ENCODE results near the gene AVL9. TPM values are rescaled to one million over a fixed set of nuclear protein-coding genes. Genes with fewer than 3 reads are reported as not detected.
A peak's percentile ranks its signal among the peaks of the same experiment; 100 is the strongest.

AVL9 gene
- total and polyA plus RNA-seq, 2 of the 13 experiments (the other 11 are each of a cell fraction or from before 2014, with no cell fraction given), result 29.9 to 48.0 TPM

DNA sequence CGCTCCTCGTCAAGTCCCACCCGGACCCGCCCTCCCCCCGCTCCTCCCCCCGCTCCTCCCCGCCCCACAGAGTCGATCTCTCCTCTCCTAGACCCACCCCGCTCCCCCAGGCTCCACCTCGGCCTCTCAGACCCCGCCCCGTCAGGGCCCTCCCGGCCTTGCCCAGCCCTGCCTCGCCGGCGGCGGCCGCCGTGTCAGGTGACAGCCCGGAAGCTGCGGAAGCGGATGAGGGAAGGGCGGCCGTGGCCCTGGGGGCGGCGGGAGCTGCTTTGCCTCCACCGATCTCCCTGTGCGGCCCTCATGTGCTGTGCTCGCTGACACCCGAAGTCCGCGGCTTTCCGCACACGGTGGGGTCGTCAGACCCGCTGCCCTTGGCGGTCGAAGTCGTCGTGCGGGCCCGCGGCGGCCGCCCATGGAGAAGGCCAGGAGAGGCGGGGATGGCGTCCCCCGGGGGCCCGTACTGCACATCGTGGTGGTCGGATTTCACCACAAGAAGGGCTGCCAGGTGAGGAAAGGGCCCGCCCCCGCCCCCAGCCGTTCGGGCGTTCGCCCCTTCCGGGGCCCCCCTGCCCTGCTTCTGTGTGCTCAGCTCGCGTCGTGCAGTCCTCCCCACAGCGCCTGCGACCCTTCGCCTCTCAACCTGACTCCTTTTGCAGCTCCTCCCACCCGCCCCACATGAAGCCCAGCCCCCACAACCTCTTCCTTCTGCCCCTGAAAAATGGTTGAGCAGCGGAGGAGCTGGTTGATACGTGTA lies at the start of gene AVL9 (continued):
- TF ChIP-seq, protein P1, sequence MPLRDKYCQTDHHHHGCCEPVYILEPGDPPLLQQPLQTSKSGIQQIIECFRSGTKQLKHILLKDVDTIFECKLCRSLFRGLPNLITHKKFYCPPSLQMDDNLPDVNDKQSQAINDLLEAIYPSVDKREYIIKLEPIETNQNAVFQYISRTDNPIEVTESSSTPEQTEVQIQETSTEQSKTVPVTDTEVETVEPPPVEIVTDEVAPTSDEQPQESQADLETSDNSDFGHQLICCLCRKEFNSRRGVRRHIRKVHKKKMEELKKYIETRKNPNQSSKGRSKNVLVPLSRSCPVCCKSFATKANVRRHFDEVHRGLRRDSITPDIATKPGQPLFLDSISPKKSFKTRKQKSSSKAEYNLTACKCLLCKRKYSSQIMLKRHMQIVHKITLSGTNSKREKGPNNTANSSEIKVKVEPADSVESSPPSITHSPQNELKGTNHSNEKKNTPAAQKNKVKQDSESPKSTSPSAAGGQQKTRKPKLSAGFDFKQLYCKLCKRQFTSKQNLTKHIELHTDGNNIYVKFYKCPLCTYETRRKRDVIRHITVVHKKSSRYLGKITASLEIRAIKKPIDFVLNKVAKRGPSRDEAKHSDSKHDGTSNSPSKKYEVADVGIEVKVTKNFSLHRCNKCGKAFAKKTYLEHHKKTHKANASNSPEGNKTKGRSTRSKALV (CRISPR knock-in tag; IDR thresholded peaks at IDR 0.05), result 0 out of 2 replicates have a peak, but pooled peaks have one; percentile 25
- TF ChIP-seq ZNF264 (CRISPR knock-in tag; IDR thresholded peaks at IDR 0.05) (no peak), HDAC1 (CRISPR knock-in tag; IDR thresholded peaks at IDR 0.05) (peak; percentile 94), FLYWCH1 (CRISPR knock-in tag; IDR thresholded peaks at IDR 0.05) (0 out of 2 replicates have a peak, but pooled peaks have one; percentile 54), ZFP82 (CRISPR knock-in tag; IDR thresholded peaks at IDR 0.05; ENCODE audit: borderline replicate concordance) (peak; percentile 92), RFXAP (CRISPR knock-in tag; IDR thresholded peaks at IDR 0.05; ENCODE audit: borderline replicate concordance) (peak; percentile 80), SIN3A (IDR thresholded peaks at IDR 0.05; ENCODE audit: borderline replicate concordance, low read depth, low read length) (no peak; the same call in 1 of the 2 replicates), ZNF678 (CRISPR knock-in tag; IDR thresholded peaks at IDR 0.05) (no peak), ZNF850 (CRISPR knock-in tag; conservative IDR thresholded peaks at IDR 0.05) (peak; percentile 90), CREM (IDR thresholded peaks at IDR 0.05) (no peak; the same call in 1 of the 2 replicates), CREM (CRISPR knock-in tag; IDR thresholded peaks at IDR 0.05) (no peak), NFKBIZ (CRISPR knock-in tag; IDR thresholded peaks at IDR 0.05) (no peak), ZMYM2 (CRISPR knock-in tag; IDR thresholded peaks at IDR 0.05) (0 out of 2 replicates have a peak, but pooled peaks have one; percentile 38), SMAD3 (CRISPR knock-in tag; IDR thresholded peaks at IDR 0.05) (peak; percentile 15)
- TF ChIP-seq, protein P2, sequence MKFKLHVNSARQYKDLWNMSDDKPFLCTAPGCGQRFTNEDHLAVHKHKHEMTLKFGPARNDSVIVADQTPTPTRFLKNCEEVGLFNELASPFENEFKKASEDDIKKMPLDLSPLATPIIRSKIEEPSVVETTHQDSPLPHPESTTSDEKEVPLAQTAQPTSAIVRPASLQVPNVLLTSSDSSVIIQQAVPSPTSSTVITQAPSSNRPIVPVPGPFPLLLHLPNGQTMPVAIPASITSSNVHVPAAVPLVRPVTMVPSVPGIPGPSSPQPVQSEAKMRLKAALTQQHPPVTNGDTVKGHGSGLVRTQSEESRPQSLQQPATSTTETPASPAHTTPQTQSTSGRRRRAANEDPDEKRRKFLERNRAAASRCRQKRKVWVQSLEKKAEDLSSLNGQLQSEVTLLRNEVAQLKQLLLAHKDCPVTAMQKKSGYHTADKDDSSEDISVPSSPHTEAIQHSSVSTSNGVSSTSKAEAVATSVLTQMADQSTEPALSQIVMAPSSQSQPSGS (CRISPR knock-in tag; IDR thresholded peaks at IDR 0.05), result no peak
- TF ChIP-seq, protein P3, sequence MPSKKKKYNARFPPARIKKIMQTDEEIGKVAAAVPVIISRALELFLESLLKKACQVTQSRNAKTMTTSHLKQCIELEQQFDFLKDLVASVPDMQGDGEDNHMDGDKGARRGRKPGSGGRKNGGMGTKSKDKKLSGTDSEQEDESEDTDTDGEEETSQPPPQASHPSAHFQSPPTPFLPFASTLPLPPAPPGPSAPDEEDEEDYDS (CRISPR knock-in tag; IDR thresholded peaks at IDR 0.05), result peak; percentile 52
- TF ChIP-seq, protein P4, sequence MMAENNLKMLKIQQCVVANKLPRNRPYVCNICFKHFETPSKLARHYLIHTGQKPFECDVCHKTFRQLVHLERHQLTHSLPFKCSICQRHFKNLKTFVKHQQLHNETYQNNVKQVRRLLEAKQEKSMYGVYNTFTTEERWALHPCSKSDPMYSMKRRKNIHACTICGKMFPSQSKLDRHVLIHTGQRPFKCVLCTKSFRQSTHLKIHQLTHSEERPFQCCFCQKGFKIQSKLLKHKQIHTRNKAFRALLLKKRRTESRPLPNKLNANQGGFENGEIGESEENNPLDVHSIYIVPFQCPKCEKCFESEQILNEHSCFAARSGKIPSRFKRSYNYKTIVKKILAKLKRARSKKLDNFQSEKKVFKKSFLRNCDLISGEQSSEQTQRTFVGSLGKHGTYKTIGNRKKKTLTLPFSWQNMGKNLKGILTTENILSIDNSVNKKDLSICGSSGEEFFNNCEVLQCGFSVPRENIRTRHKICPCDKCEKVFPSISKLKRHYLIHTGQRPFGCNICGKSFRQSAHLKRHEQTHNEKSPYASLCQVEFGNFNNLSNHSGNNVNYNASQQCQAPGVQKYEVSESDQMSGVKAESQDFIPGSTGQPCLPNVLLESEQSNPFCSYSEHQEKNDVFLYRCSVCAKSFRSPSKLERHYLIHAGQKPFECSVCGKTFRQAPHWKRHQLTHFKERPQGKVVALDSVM (CRISPR knock-in tag; IDR thresholded peaks at IDR 0.05), result 0 out of 2 replicates have a peak, but pooled peaks have one; percentile 29
- TF ChIP-seq, protein P5, sequence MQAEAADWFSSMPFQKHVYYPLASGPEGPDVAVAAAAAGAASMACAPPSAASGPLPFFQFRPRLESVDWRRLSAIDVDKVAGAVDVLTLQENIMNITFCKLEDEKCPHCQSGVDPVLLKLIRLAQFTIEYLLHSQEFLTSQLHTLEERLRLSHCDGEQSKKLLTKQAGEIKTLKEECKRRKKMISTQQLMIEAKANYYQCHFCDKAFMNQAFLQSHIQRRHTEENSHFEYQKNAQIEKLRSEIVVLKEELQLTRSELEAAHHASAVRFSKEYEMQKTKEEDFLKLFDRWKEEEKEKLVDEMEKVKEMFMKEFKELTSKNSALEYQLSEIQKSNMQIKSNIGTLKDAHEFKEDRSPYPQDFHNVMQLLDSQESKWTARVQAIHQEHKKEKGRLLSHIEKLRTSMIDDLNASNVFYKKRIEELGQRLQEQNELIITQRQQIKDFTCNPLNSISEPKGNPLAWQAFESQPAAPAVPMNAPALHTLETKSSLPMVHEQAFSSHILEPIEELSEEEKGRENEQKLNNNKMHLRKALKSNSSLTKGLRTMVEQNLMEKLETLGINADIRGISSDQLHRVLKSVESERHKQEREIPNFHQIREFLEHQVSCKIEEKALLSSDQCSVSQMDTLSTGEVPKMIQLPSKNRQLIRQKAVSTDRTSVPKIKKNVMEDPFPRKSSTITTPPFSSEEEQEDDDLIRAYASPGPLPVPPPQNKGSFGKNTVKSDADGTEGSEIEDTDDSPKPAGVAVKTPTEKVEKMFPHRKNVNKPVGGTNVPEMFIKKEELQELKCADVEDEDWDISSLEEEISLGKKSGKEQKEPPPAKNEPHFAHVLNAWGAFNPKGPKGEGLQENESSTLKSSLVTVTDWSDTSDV (CRISPR knock-in tag; IDR thresholded peaks at IDR 0.05), result 0 out of 2 replicates have a peak, but pooled peaks have one; percentile 18
- TF ChIP-seq, protein P6, sequence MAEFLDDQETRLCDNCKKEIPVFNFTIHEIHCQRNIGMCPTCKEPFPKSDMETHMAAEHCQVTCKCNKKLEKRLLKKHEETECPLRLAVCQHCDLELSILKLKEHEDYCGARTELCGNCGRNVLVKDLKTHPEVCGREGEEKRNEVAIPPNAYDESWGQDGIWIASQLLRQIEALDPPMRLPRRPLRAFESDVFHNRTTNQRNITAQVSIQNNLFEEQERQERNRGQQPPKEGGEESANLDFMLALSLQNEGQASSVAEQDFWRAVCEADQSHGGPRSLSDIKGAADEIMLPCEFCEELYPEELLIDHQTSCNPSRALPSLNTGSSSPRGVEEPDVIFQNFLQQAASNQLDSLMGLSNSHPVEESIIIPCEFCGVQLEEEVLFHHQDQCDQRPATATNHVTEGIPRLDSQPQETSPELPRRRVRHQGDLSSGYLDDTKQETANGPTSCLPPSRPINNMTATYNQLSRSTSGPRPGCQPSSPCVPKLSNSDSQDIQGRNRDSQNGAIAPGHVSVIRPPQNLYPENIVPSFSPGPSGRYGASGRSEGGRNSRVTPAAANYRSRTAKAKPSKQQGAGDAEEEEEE (CRISPR knock-in tag; IDR thresholded peaks at IDR 0.05; ENCODE audit: borderline replicate concordance), result no peak

All from HepG2 (cell line).